ENCODE results near the gene ZNF592.

The ZNF592 gene

GRCh38 chr15:84804005-84804900 is 55.9 kb downstream of the ZNF592 start:
- DNase-seq = no peak

GRCh38 chr15:84805221-84805620 is 56.8 kb downstream of the ZNF592 start:
- no peak for DNase-seq

GRCh38 chr15:84807228-84807627 is 58.8 kb downstream of the ZNF592 start:
- no peak for DNase-seq

DNA sequence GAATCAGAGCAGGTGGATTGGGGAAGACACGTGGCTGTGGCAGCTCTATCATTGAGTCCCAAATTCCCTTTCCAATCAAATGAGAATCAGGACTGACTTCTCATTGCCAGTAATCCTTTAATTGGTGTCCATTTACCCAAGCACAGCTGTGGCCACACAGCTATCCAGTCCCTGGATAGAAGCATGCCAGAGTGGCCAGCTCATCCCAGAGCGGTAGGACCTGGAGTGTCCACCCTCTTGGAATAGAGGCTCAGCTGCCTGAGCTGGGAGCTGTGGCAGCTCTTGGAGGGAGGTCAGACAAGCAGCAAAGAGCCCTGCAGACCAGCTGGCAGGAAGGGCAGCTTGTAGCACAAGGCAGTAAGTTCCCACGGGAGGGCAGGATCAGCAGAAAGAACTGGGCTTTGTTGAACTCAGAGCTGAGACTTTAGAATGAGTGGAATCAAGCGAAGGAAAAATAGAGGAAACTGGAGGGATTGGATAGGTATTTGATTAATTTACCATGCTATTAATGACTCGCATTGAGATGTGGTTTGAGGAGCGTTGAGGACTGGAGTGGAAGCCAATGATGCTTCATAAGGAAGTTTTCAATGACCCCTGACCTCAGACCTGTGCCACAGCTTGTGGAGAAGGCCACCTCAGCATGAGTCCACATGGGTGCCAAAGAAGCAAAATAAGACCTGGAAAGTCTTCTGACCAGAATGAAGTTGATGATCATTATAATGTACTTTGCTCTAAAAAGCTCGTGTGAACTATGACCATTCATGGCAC is 61.9 kb downstream of the ZNF592 start:
- DNase-seq = no peak

GRCh38 chr15:84811151-84811550 is 62.8 kb downstream of the ZNF592 start:
- DNase-seq = no peak

GRCh38 chr15:84811828-84812227 is 63.4 kb downstream of the ZNF592 start:
- DNase-seq = no peak

DNA sequence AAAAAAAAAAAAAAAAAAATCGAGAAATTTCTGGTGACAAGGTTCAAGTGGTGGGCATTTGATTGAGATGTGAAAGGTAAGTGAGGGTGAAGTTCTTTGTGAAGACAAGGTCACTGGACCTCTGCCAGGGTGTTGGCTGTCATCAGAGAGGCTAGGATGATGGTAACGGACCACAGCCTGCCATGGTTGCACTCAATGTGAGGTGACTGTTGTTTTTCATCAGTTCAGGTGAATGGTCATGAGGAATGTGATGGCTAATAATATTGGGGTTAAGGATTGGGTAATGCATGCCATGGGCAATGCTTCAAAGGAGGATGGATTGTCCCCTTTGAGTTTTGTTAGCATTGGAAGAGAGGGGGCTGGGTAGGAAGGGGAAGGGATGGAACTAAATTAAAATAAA is 64.5 kb downstream of the ZNF592 start:
- DNase-seq = no peak

DNA sequence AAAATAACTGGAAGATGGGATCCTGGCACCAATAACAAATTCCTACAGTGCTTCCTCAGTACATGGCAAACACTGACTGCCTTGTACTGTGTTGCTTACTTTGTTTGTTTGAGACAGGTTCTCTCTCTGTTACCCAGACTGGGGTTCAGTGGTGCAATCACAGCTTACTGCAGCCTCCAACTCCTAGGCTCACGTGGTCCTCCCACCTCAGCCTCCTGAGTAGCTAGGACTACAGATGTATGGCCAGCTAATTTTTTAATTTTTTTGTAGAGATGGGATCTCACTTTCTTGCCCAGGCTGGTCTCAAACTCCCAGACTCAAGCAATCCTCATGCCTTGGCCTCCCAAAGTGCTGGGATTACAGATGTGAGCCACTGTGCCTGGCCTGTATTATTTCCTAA is 65.0 kb downstream of the ZNF592 start:
- no peak for DNase-seq

GRCh38 chr15:84813931-84814330 is 65.5 kb downstream of the ZNF592 start:
- DNase-seq = no peak

GRCh38 chr15:84814916-84815315 is 66.5 kb downstream of the ZNF592 start:
- peak in 1 of 51 donors; percentile 5 for DNase-seq

DNA sequence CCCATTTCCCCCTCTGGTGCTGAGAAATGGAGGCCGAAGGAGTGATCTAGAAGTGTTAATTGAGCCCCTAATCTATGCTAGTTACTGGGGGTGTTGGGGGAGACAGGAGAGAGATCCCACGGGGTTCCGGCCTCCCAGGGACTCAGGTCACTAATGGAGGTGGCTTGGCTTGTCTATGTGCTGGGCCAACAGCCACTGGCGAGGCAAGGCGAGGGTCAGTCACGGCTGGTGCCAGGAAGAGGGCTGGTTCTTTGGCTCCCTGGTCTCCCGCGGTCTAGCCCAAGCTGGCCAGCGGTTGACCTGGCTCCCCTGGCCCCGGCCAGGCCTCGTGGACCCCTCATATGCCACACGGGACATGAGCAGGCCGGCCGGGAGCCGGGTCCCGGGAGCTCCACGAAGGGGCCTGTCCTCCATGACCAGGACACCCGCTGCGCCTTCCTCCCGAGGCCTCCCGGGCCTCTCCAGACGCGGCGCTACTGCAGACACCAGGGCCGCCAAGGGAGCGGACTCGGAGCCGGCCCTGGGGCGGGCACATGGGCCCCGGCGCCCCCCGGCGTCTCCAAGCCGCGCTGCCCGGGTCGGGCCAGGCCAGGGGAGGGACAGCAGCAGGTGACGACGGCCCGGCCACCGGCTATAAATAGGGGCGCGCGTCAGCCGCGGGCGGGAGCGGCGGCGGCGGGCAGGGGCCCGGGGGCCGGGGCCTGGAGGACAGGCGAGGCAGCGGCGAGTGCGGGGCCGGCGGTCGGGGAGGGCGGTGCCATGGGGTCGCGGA is 68.5 kb downstream of the ZNF592 start, which contains the start of gene ALPK3:
Gene ALPK3, plus strand, starts transcription at position 663 of the 772 bp plus-strand sequence. Its CDS starts 97 bp downstream, at position 760.
- DNase-seq = peak in 17 of 51 donors; percentile 14 to 50 (median 29)

- no peak for DNase-seq
These were observed 69.2 kb downstream of the ZNF592 start for GRCh38 chr15:84817466-84818081.

GRCh38 chr15:84818261-84819131 is 70.1 kb downstream of the ZNF592 start:
- peak in 2 of 51 donors; percentile 32 to 42 for DNase-seq

DNA sequence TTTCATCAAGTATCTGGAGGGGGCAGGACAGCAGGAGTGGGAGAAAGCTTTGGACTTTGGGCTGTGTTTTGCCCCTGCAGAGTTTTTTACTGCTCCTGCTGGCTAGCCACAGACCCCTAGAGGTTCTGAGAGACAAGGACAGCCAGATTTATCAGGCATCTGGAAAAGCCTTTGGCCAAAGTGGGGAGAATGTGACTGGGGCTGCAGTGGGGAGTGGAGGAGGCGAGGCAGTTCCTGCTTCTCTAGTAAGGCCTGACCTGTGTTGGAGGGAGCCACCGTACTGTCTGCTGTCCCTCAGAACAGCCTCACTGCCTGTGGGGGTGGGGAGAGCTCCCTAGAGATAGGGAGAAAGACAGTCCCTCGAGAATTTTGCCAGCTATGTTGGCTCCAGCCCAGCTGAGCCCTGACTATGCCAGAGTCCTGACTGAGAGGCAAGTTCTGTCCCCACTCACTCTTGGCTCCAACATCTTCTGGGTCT is 70.9 kb downstream of the ZNF592 start:
- peak in 2 of 51 donors; percentile 8 to 14 for DNase-seq

DNA sequence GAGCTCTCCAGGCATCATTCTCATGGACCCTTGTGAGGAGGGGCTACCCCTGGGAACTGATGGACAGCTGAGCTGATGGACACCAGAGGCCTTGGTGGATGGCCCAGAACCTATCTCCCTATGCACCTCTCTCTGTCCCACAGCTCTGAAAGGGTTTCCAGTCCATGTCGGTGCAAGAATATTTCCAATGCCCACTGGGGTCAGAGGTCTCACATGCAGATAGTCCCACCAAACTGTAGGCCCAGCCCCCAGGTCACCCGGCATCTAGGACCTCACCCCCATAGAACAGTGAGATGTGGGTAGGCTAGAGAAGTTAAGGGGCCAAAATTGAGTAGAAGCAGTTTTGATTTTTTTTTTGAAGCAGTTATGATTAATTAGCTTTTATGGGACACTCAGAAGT is 71.4 kb downstream of the ZNF592 start:
- DNase-seq = no peak

DNA sequence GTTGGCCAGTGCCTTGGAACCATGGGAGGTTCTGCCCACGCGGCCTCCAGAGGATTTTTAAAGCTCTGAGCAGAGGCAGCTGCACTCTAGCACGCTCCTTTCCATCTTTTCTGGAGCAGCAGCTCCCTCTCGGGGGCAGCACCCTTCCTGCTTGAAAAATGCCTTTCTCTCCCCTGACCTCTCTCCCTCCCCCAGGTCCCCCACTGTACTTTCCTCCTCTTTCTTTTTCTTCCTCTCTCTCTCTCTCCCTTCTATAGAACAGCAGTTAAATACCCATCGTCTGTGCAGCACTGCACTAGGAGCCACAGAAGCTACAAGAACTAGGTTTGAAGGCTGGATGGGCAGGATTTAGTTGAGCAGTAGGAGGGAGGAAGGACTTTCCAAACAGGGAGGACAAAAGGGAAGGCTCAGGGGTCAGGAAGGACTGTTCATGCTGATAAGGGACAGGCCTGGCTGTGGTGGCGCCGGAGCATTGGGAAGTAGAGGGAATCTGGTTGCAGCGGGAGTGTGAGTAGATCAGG is 73.2 kb downstream of the ZNF592 start:
- DNase-seq = no peak

DNA sequence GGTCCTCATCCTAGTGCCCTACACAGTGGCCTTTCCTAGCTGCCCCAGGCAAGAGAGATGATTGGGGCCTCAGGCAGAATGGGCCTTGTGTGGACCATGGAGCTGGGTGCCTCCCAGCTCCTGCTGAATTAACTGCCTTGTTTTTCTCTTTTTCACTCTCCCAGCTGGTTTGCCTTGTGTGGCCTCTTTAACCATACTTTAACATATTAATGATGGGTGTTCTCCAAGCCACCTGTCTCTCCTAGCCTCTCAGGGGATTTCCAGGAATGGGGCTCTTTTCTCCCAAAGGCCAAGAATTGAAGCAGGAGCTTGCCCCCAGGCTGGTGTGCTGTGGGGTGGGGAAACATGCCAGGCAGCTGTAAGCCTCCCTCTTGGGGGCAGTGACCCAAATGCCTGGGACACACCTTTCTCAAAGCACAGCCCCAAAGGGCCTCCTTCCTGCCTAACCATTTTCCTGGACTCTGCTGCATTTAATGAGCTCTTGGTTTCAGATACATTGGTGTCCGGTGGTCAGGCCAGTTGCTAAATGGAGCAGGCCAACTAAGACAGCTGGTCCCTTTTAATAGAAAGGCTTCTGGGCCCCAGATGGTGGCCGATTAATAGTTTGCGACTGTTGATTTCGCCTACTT is 74.4 kb downstream of the ZNF592 start:
- no peak for DNase-seq

GRCh38 chr15:84823282-84823878 is 75.0 kb downstream of the ZNF592 start:
- DNase-seq = no peak
